PFSK-1 (cell line): ENCODE data around the gene TTI1.

Experiments used
- FOXP2 ChIP-seq: optimal IDR thresholded peaks from 2 replicates; pipeline ENCODE3; 2011; ENCODE audit warnings: borderline replicate concordance, control low read depth, inconsistent platforms; ENCODE audit not compliant: insufficient read depth; ENCODE audit errors: extremely low read length, extremely low read depth
- POLR2AphosphoS5 ChIP-seq: IDR thresholded peaks from 2 replicates; pipeline ENCODE4 v1.6.1; 2012; ENCODE audit warnings: low read depth, mild to moderate bottlenecking, control low read depth, low read length, moderate library complexity
- REST ChIP-seq, 2 experiments: IDR thresholded peaks; 2 replicates each; pipeline versions ENCODE4 v1.6.1 to v1.8.0; 2011 to 2012; ENCODE audit warnings: low read depth in 2 of 2, low read length in 2 of 2, control low read depth in 1 of 2, inconsistent platforms in 1 of 2, mild to moderate bottlenecking in 1 of 2, moderate library complexity in 1 of 2; ENCODE audit not compliant: insufficient read depth in 1 of 2
- SIN3A ChIP-seq: IDR thresholded peaks from 2 replicates; pipeline ENCODE4 v1.6.1; 2012; ENCODE audit warnings: mild to moderate bottlenecking, low read length, moderate library complexity, borderline replicate concordance; ENCODE audit not compliant: insufficient read depth
- TAF1 ChIP-seq: IDR thresholded peaks from 2 replicates; pipeline ENCODE4 v1.6.1; 2012; ENCODE audit warnings: low read length, control low read depth, borderline replicate concordance; ENCODE audit not compliant: insufficient read depth

The TTI1 gene

GRCh38 chr20:37981568-37981967 is 51.7 kb downstream of the TTI1 start:
- TF ChIP-seq SIN3A (no peak), REST (IDR thresholded peaks at IDR 0.05; ENCODE audit: insufficient read depth in 1 of 2, low read depth in 2 of 2, low read length in 2 of 2) (no peak), FOXP2 (no peak), TAF1 (no peak), POLR2AphosphoS5 (no peak)

- TF ChIP-seq SIN3A (no peak), TAF1 (no peak), POLR2AphosphoS5 (no peak), FOXP2 (no peak), REST (IDR thresholded peaks at IDR 0.05; ENCODE audit: insufficient read depth in 1 of 2, low read depth in 2 of 2, low read length in 2 of 2) (no peak)
Observed at GRCh38 chr20:37980876-37981275, 52.4 kb downstream of the TTI1 start.

GRCh38 chr20:37980383-37980782 is 52.9 kb downstream of the TTI1 start:
- TF ChIP-seq TAF1, result no peak
- TF ChIP-seq SIN3A, result no peak
- TF ChIP-seq REST (IDR thresholded peaks at IDR 0.05; ENCODE audit: insufficient read depth in 1 of 2, low read depth in 2 of 2, low read length in 2 of 2), result no peak
- TF ChIP-seq FOXP2, result no peak
- no peak for TF ChIP-seq POLR2AphosphoS5

- TF ChIP-seq REST (IDR thresholded peaks at IDR 0.05; ENCODE audit: insufficient read depth in 1 of 2, low read depth in 2 of 2, low read length in 2 of 2), result no peak
Observed at GRCh38 chr20:37979021-37979985, 54.0 kb downstream of the TTI1 start.

- TF ChIP-seq FOXP2, result no peak
- TF ChIP-seq TAF1, result no peak
- no peak for TF ChIP-seq POLR2AphosphoS5
- no peak for TF ChIP-seq REST (IDR thresholded peaks at IDR 0.05; ENCODE audit: insufficient read depth in 1 of 2, low read depth in 2 of 2, low read length in 2 of 2)
- TF ChIP-seq SIN3A, result no peak
Observed at GRCh38 chr20:37977786-37978185, 55.5 kb downstream of the TTI1 start.
